ENCODE results near the gene NLRP5.
A peak's percentile ranks its signal among the peaks of the same experiment; 100 is the strongest.

NLRP5 gene

GRCh38 chr19:56105090-56105701 is 118.6 kb downstream of the NLRP5 start (continued):
- TF ChIP-seq, protein P1, sequence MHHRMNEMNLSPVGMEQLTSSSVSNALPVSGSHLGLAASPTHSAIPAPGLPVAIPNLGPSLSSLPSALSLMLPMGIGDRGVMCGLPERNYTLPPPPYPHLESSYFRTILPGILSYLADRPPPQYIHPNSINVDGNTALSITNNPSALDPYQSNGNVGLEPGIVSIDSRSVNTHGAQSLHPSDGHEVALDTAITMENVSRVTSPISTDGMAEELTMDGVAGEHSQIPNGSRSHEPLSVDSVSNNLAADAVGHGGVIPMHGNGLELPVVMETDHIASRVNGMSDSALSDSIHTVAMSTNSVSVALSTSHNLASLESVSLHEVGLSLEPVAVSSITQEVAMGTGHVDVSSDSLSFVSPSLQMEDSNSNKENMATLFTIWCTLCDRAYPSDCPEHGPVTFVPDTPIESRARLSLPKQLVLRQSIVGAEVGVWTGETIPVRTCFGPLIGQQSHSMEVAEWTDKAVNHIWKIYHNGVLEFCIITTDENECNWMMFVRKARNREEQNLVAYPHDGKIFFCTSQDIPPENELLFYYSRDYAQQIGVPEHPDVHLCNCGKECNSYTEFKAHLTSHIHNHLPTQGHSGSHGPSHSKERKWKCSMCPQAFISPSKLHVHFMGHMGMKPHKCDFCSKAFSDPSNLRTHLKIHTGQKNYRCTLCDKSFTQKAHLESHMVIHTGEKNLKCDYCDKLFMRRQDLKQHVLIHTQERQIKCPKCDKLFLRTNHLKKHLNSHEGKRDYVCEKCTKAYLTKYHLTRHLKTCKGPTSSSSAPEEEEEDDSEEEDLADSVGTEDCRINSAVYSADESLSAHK (tag by site-specific recombination; IDR thresholded peaks at IDR 0.05) = no peak
- TF ChIP-seq ZSCAN23 (tag by site-specific recombination; IDR thresholded peaks at IDR 0.05) (no peak), ZNF184 (tag by site-specific recombination; IDR thresholded peaks at IDR 0.05) (no peak), ZNF214 (tag by site-specific recombination; IDR thresholded peaks at IDR 0.05; ENCODE audit: borderline replicate concordance) (no peak), ZNF211 (tag by site-specific recombination; IDR thresholded peaks at IDR 0.05; ENCODE audit: low read depth) (no peak), ZNF324 (tag by site-specific recombination; IDR thresholded peaks at IDR 0.05) (no peak), ZNF558 (tag by site-specific recombination; IDR thresholded peaks at IDR 0.05) (no peak), GLIS2 (tag by site-specific recombination; IDR thresholded peaks at IDR 0.05) (0 out of 2 replicates have a peak, but pooled peaks have one; percentile 41), ZNF174 (tag by site-specific recombination; IDR thresholded peaks at IDR 0.05) (no peak), ZNF140 (tag by site-specific recombination; IDR thresholded peaks at IDR 0.05) (no peak), ZNF529 (tag by site-specific recombination; IDR thresholded peaks at IDR 0.05; ENCODE audit: insufficient replicate concordance) (no peak), ZNF2 (tag by site-specific recombination; IDR thresholded peaks at IDR 0.05) (peak; percentile 91), ZNF600 (tag by site-specific recombination; IDR thresholded peaks at IDR 0.05) (peak; percentile 76), ZIC2 (tag by site-specific recombination; IDR thresholded peaks at IDR 0.05) (peak; percentile 60), ZNF510 (tag by site-specific recombination; IDR thresholded peaks at IDR 0.05; ENCODE audit: insufficient replicate concordance) (no peak), HIC1 (tag by site-specific recombination; IDR thresholded peaks at IDR 0.05) (peak; percentile 22; the same call in 1 of the 2 replicates), GLI2 (tag by site-specific recombination; IDR thresholded peaks at IDR 0.05; ENCODE audit: borderline replicate concordance, low read depth) (no peak), ZNF37A (tag by site-specific recombination; IDR thresholded peaks at IDR 0.05) (no peak), ZBTB1 (tag by site-specific recombination; IDR thresholded peaks at IDR 0.05) (no peak), ZNF521 (tag by site-specific recombination; IDR thresholded peaks at IDR 0.05) (no peak), ZNF175 (tag by site-specific recombination; IDR thresholded peaks at IDR 0.05) (no peak), ZNF561 (tag by site-specific recombination; IDR thresholded peaks at IDR 0.05; ENCODE audit: borderline replicate concordance) (peak; percentile 59; the same call in 1 of the 2 replicates), ZNF221 (tag by site-specific recombination; IDR thresholded peaks at IDR 0.05; ENCODE audit: borderline replicate concordance) (no peak), REPIN1 (tag by site-specific recombination; IDR thresholded peaks at IDR 0.05; ENCODE audit: low read depth) (no peak), FEZF1 (tag by site-specific recombination; IDR thresholded peaks at IDR 0.05) (no peak), ZFP69B (tag by site-specific recombination; IDR thresholded peaks at IDR 0.05) (no peak), ZNF169 (tag by site-specific recombination; IDR thresholded peaks at IDR 0.05) (no peak), ZNF391 (tag by site-specific recombination; IDR thresholded peaks at IDR 0.05; ENCODE audit: borderline replicate concordance, low read depth) (no peak), ZNF23 (tag by site-specific recombination; IDR thresholded peaks at IDR 0.05; ENCODE audit: borderline replicate concordance) (no peak), GLIS1 (tag by site-specific recombination; IDR thresholded peaks at IDR 0.05) (peak; percentile 42), RBAK (tag by site-specific recombination; IDR thresholded peaks at IDR 0.05) (no peak), ZFP37 (tag by site-specific recombination; IDR thresholded peaks at IDR 0.05) (no peak), ZNF266 (tag by site-specific recombination; IDR thresholded peaks at IDR 0.05; ENCODE audit: low read depth) (no peak)
- TF ChIP-seq, protein P2, sequence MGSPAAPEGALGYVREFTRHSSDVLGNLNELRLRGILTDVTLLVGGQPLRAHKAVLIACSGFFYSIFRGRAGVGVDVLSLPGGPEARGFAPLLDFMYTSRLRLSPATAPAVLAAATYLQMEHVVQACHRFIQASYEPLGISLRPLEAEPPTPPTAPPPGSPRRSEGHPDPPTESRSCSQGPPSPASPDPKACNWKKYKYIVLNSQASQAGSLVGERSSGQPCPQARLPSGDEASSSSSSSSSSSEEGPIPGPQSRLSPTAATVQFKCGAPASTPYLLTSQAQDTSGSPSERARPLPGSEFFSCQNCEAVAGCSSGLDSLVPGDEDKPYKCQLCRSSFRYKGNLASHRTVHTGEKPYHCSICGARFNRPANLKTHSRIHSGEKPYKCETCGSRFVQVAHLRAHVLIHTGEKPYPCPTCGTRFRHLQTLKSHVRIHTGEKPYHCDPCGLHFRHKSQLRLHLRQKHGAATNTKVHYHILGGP (tag by site-specific recombination; IDR thresholded peaks at IDR 0.05) = no peak
- TF ChIP-seq, protein P3, sequence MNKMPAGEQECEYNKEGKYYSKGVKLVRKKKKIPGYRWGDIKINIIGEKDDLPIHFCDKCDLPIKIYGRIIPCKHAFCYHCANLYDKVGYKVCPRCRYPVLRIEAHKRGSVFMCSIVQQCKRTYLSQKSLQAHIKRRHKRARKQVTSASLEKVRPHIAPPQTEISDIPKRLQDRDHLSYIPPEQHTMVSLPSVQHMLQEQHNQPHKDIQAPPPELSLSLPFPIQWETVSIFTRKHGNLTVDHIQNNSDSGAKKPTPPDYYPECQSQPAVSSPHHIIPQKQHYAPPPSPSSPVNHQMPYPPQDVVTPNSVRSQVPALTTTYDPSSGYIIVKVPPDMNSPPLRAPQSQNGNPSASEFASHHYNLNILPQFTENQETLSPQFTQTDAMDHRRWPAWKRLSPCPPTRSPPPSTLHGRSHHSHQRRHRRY (tag by site-specific recombination; IDR thresholded peaks at IDR 0.05) = no peak
